ENCODE measurements around the gene OVOL2.
A peak's percentile ranks its signal among the peaks of the same experiment; 100 is the strongest.
"Not testable (repeated sequence)": the region's sequence is repeated elsewhere in the genome, so short reads cannot be mapped to it uniquely, and the experiment has no call there.

Gene OVOL2

GRCh38 chr20:18087054-18087453 lies 29.3 kb upstream of the OVOL2 start:
- H3K27me3 ChIP-seq (ENCODE audit: insufficient read depth, low read length), result no peaks in the 10 kb centered on the region
- H3K27ac ChIP-seq (ENCODE audit: low read length), result no peak overlapping the region
- H3K36me3 ChIP-seq (ENCODE audit: insufficient read depth, low read depth, low read length), result no peaks in the 10 kb centered on the region
- H3K4me3 ChIP-seq (ENCODE audit: low read length), result no peak overlapping the region
- no peak overlapping the region for H3K9ac ChIP-seq (ENCODE audit: low read depth, low read length)
- no peaks in the 10 kb centered on the region for H3K9me3 ChIP-seq (ENCODE audit: insufficient read depth, low read depth, low read length)
- H3K4me1 ChIP-seq (ENCODE audit: insufficient read depth, low read length), result no peaks in the 10 kb centered on the region

GRCh38 chr20:18080836-18081235 lies 23.1 kb upstream of the OVOL2 start:
- H3K27ac ChIP-seq (ENCODE audit: low read length); H3K4me1 ChIP-seq (ENCODE audit: insufficient read depth, low read length); H3K4me3 ChIP-seq (ENCODE audit: low read length); H3K9me3 ChIP-seq (ENCODE audit: insufficient read depth, low read depth, low read length); H3K9ac ChIP-seq (ENCODE audit: low read depth, low read length); H3K27me3 ChIP-seq (ENCODE audit: insufficient read depth, low read length); H3K36me3 ChIP-seq (ENCODE audit: insufficient read depth, low read depth, low read length): not testable (repeated sequence)

GRCh38 chr20:18079756-18080353 lies 22.1 kb upstream of the OVOL2 start:
- no peak overlapping the region for H3K27ac ChIP-seq (ENCODE audit: low read length)
- no peaks in the 10 kb centered on the region for H3K9me3 ChIP-seq (ENCODE audit: insufficient read depth, low read depth, low read length)
- H3K4me3 ChIP-seq (ENCODE audit: low read length), result no peak overlapping the region
- no peaks in the 10 kb centered on the region for H3K27me3 ChIP-seq (ENCODE audit: insufficient read depth, low read length)
- no peak overlapping the region for H3K9ac ChIP-seq (ENCODE audit: low read depth, low read length)
- no peaks in the 10 kb centered on the region for H3K36me3 ChIP-seq (ENCODE audit: insufficient read depth, low read depth, low read length)
- H3K4me1 ChIP-seq (ENCODE audit: insufficient read depth, low read length), result no peaks in the 10 kb centered on the region

GRCh38 chr20:18077157-18077556 lies 19.4 kb upstream of the OVOL2 start:
- Histone ChIP-seq H3K4me1 (ENCODE audit: insufficient read depth, low read length) (no peaks in the 10 kb centered on the region), H3K9ac (ENCODE audit: low read depth, low read length) (no peak overlapping the region), H3K4me3 (ENCODE audit: low read length) (no peak overlapping the region), H3K36me3 (ENCODE audit: insufficient read depth, low read depth, low read length) (no peaks in the 10 kb centered on the region), H3K27ac (ENCODE audit: low read length) (no peak overlapping the region), H3K9me3 (ENCODE audit: insufficient read depth, low read depth, low read length) (no peaks in the 10 kb centered on the region), H3K27me3 (ENCODE audit: insufficient read depth, low read length) (no peaks in the 10 kb centered on the region)

GRCh38 chr20:18072532-18072931 lies 14.8 kb upstream of the OVOL2 start:
- H3K27ac ChIP-seq (ENCODE audit: low read length), result no peak overlapping the region
- H3K9me3 ChIP-seq (ENCODE audit: insufficient read depth, low read depth, low read length), result no peaks in the 10 kb centered on the region
- no peak overlapping the region for H3K4me3 ChIP-seq (ENCODE audit: low read length)
- no peaks in the 10 kb centered on the region for H3K4me1 ChIP-seq (ENCODE audit: insufficient read depth, low read length)
- H3K27me3 ChIP-seq (ENCODE audit: insufficient read depth, low read length), result no peaks in the 10 kb centered on the region
- no peak overlapping the region for H3K9ac ChIP-seq (ENCODE audit: low read depth, low read length)
- no peaks in the 10 kb centered on the region for H3K36me3 ChIP-seq (ENCODE audit: insufficient read depth, low read depth, low read length)

GRCh38 chr20:18066421-18067333 lies 9.0 kb upstream of the OVOL2 start:
- H3K4me3 ChIP-seq (ENCODE audit: low read length), result no peak overlapping the region
- no peaks in the 10 kb centered on the region; the same call in none of the 2 replicates for H3K27me3 ChIP-seq (ENCODE audit: insufficient read depth, low read length)
- H3K4me1 ChIP-seq (ENCODE audit: insufficient read depth, low read length), result no peaks in the 10 kb centered on the region
- no peak overlapping the region for H3K9ac ChIP-seq (ENCODE audit: low read depth, low read length)
- no peaks in the 10 kb centered on the region for H3K36me3 ChIP-seq (ENCODE audit: insufficient read depth, low read depth, low read length)
- no peaks in the 10 kb centered on the region for H3K9me3 ChIP-seq (ENCODE audit: insufficient read depth, low read depth, low read length)
- no peak overlapping the region for H3K27ac ChIP-seq (ENCODE audit: low read length)

- Histone ChIP-seq H3K4me3 (ENCODE audit: low read length) (no peak overlapping the region), H3K27me3 (ENCODE audit: insufficient read depth, low read length) (peaks cover 23% of the 10 kb centered on the region), H3K9me3 (ENCODE audit: insufficient read depth, low read depth, low read length) (no peaks in the 10 kb centered on the region), H3K36me3 (ENCODE audit: insufficient read depth, low read depth, low read length) (no peaks in the 10 kb centered on the region), H3K4me1 (ENCODE audit: insufficient read depth, low read length) (peaks cover 6% of the 10 kb centered on the region; the same call in 1 of the 2 replicates), H3K9ac (ENCODE audit: low read depth, low read length) (no peak overlapping the region), H3K27ac (ENCODE audit: low read length) (no peak overlapping the region)
These were observed 6.0 kb upstream of the OVOL2 start for GRCh38 chr20:18063676-18064075.

- no peak overlapping the region for H3K27ac ChIP-seq (ENCODE audit: low read length)
- peaks cover 16% of the 10 kb centered on the region; the same call in 1 of the 2 replicates for H3K4me1 ChIP-seq (ENCODE audit: insufficient read depth, low read length)
- H3K4me3 ChIP-seq (ENCODE audit: low read length), result peak overlapping the region; percentile 78
- no peaks in the 10 kb centered on the region for H3K9me3 ChIP-seq (ENCODE audit: insufficient read depth, low read depth, low read length)
- H3K27me3 ChIP-seq (ENCODE audit: insufficient read depth, low read length), result peaks cover 64% of the 10 kb centered on the region
- no peak overlapping the region for H3K9ac ChIP-seq (ENCODE audit: low read depth, low read length)
- no peaks in the 10 kb centered on the region for H3K36me3 ChIP-seq (ENCODE audit: insufficient read depth, low read depth, low read length)
These were observed 1.9 kb upstream of the OVOL2 start for GRCh38 chr20:18059603-18060002.

- Histone ChIP-seq H3K27ac (ENCODE audit: low read length) (no peak overlapping the region), H3K27me3 (ENCODE audit: insufficient read depth, low read length) (peaks cover 71% of the 10 kb centered on the region), H3K9ac (ENCODE audit: low read depth, low read length) (peak overlapping the region; percentile 67; the same call in 1 of the 2 replicates), H3K4me1 (ENCODE audit: insufficient read depth, low read length) (peaks cover 16% of the 10 kb centered on the region; the same call in 1 of the 2 replicates), H3K36me3 (ENCODE audit: insufficient read depth, low read depth, low read length) (no peaks in the 10 kb centered on the region), H3K9me3 (ENCODE audit: insufficient read depth, low read depth, low read length) (no peaks in the 10 kb centered on the region), H3K4me3 (ENCODE audit: low read length) (peak overlapping the region; percentile 78)
These were observed 1.1 kb upstream of the OVOL2 start for GRCh38 chr20:18058661-18059467.

- H3K36me3 ChIP-seq (ENCODE audit: insufficient read depth, low read depth, low read length), result no peaks in the 10 kb centered on the region
- H3K27me3 ChIP-seq (ENCODE audit: insufficient read depth, low read length), result peaks cover 75% of the 10 kb centered on the region
- H3K4me3 ChIP-seq (ENCODE audit: low read length), result peak overlapping the region; percentile 78; the same call in 1 of the 2 replicates
- H3K9ac ChIP-seq (ENCODE audit: low read depth, low read length), result peak overlapping the region; percentile 67; the same call in 1 of the 2 replicates
- H3K27ac ChIP-seq (ENCODE audit: low read length), result no peak overlapping the region
- peaks cover 16% of the 10 kb centered on the region; the same call in 1 of the 2 replicates for H3K4me1 ChIP-seq (ENCODE audit: insufficient read depth, low read length)
- no peaks in the 10 kb centered on the region for H3K9me3 ChIP-seq (ENCODE audit: insufficient read depth, low read depth, low read length)
These were observed 256 bp upstream of the OVOL2 start for GRCh38 chr20:18057994-18058349.

GRCh38 chr20:18056174-18057100 lies 1.3 kb downstream of the OVOL2 start:
- H3K4me1 ChIP-seq (ENCODE audit: insufficient read depth, low read length), result peaks cover 16% of the 10 kb centered on the region; the same call in 1 of the 2 replicates
- H3K36me3 ChIP-seq (ENCODE audit: insufficient read depth, low read depth, low read length), result no peaks in the 10 kb centered on the region
- H3K4me3 ChIP-seq (ENCODE audit: low read length), result peak overlapping the region; percentile 78
- H3K9me3 ChIP-seq (ENCODE audit: insufficient read depth, low read depth, low read length), result no peaks in the 10 kb centered on the region
- H3K9ac ChIP-seq (ENCODE audit: low read depth, low read length), result no peak overlapping the region
- no peak overlapping the region for H3K27ac ChIP-seq (ENCODE audit: low read length)
- peaks cover 82% of the 10 kb centered on the region for H3K27me3 ChIP-seq (ENCODE audit: insufficient read depth, low read length)

Measured in iPS-20b (cell line).